K562 treated with DMSO at 1 percent for 24 hours (cell line): ENCODE measurements around the gene KCNJ8. TPM values are rescaled to one million over a fixed set of nuclear protein-coding genes. Genes with fewer than 3 reads are reported as not detected.

Experiments
- total RNA-seq: library from RNA; unstranded; fragments of 300-600 nt; gene quantifications from 2 replicates; pipeline ENCODE4 v1.2.3, GENCODE V29; 2022; ENCODE audit warnings: low read depth; ENCODE audit not compliant: insufficient read depth

Gene KCNJ8
- 0.43 and 1.2 TPM in 2 replicates for total RNA-seq

GRCh38 chr12:21774358-21775132 is at the start of gene KCNJ8:
KCNJ8 (minus strand) TSS chr12:21774706; CDS start chr12:21773616, 1,090 bp downstream.

Other genes starting within 250 kb of the KCNJ8 start
- 0.49 and 0.91 TPM in 2 replicates for gene SPX, start 248.4 kb downstream of the KCNJ8 start, total RNA-seq
- gene GYS2, start 169.9 kb downstream of the KCNJ8 start, total RNA-seq = not detected in 2 replicates
- 448 and 481 TPM in 2 replicates for gene LDHB, start 116.9 kb downstream of the KCNJ8 start, total RNA-seq
- gene ABCC9, start 166.7 kb upstream of the KCNJ8 start, total RNA-seq = 0.47 and 0.51 TPM in 2 replicates